Smooth muscle cell (in vitro differentiated cells): Measurements from ENCODE around the gene KIF21B. TPM values are rescaled to one million over a fixed set of nuclear protein-coding genes. Genes with fewer than 3 reads are reported as not detected.

Source experiments
- DNase-seq: peaks from one replicate; lab custom pipeline; 2025; ENCODE audit not compliant: unreplicated experiment; lab: John Stamatoyannopoulos, UW
- H2AFZ ChIP-seq: fragments of 200-600 bp; sonication (generic); 2 replicates; pipeline ENCODE4 v1.6.0; 2016; ENCODE audit warnings: antibody characterized with exemption, low read depth, mild to moderate bottlenecking
- H3F3A ChIP-seq: fragments of 200-600 bp; sonication (generic); 2 replicates; pipeline ENCODE4 v1.6.0; 2017; ENCODE audit warnings: antibody characterized with exemption, low read depth
- H3K27ac ChIP-seq: fragments of 200-600 bp; sonication (generic); 2 replicates; pipeline ENCODE4 v1.5.1; 2016; ENCODE audit warnings: low read depth, mild to moderate bottlenecking
- H3K27me3 ChIP-seq: fragments of 200-600 bp; sonication (generic); 2 replicates; pipeline ENCODE4 v1.6.1; 2016; ENCODE audit warnings: low read depth, mild to moderate bottlenecking
- H3K36me3 ChIP-seq: fragments of 200-600 bp; sonication (generic); 2 replicates; pipeline ENCODE4 v1.5.1; 2016; ENCODE audit warnings: low read depth
- H3K4me1 ChIP-seq: fragments of 200-600 bp; sonication (generic); 2 replicates; pipeline ENCODE4 v1.5.1; 2016; ENCODE audit warnings: low read depth
- H3K4me2 ChIP-seq: fragments of 200-600 bp; sonication (generic); 2 replicates; pipeline ENCODE4 v1.6.0; 2016; ENCODE audit warnings: mild to moderate bottlenecking
- H3K4me3 ChIP-seq: fragments of 200-600 bp; sonication (generic); 2 replicates; pipeline ENCODE4 v1.5.1; 2016; ENCODE audit warnings: mild to moderate bottlenecking
- H3K79me2 ChIP-seq: fragments of 200-600 bp; sonication (generic); 2 replicates; pipeline ENCODE4 v1.6.0; 2016; ENCODE audit warnings: low read depth, mild to moderate bottlenecking
- H3K9ac ChIP-seq: fragments of 200-600 bp; sonication (generic); 2 replicates; pipeline ENCODE4 v1.6.0; 2016; ENCODE audit warnings: low read depth
- H3K9me3 ChIP-seq: fragments of 200-600 bp; sonication (generic); replicated peaks from 2 replicates; pipeline ENCODE4 v1.5.1; 2016; ENCODE audit warnings: low read depth
- H4K20me1 ChIP-seq: fragments of 200-600 bp; sonication (generic); 2 replicates; pipeline ENCODE4 v1.6.0; 2016; ENCODE audit warnings: low read depth
- CTCF ChIP-seq: fragments of 200-600 bp; sonication (generic); IDR thresholded peaks from 2 replicates; pipeline ENCODE4 v1.5.1; 2017; ENCODE audit warnings: borderline replicate concordance, mild to moderate bottlenecking, antibody characterized with exemption; ENCODE audit not compliant: insufficient read depth, poor library complexity, severe bottlenecking
- WGBS: methylation state at CpG from one replicate; pipeline ENCODE4 v1.1.7; 2016; ENCODE audit warnings: low lambda C conversion rate; 5-methylcytosine and 5-hydroxymethylcytosine counted together
- polyA plus RNA-seq: library from polyadenylated mRNA; unstranded; fragments of >200 nt; fragmentation: Nextera tagmentation; extraction: Ambion mirVana; gene quantifications from 2 replicates; pipeline ENCODE4 v1.2.1, GENCODE V29; 2016
- total RNA-seq: library from RNA; depleted of rRNA; stranded (reverse); fragments of >200 nt; gene quantifications from 2 replicates; pipeline ENCODE4 v1.2.3, GENCODE V29; 2014

The KIF21B gene
- 1.9 and 3.4 TPM in 2 replicates for total RNA-seq
- 1.0 and 1.2 TPM in 2 replicates for polyA plus RNA-seq

- no peaks in the 10 kb centered on the region for H3K36me3 ChIP-seq
- H3K9ac ChIP-seq: peak within 1 kb of the TSS; percentile 39
- H2AFZ ChIP-seq: peak within 1 kb of the TSS; percentile 40
- peaks cover 48% of the 10 kb centered on the region for H3K4me1 ChIP-seq
- peaks cover 5% of the 10 kb centered on the region for H3F3A ChIP-seq
- TF ChIP-seq CTCF: no peak
- no peak within 1 kb of the TSS for H3K27ac ChIP-seq
- H3K79me2 ChIP-seq: no peaks in the 10 kb centered on the region
- H3K27me3 ChIP-seq: no peaks in the 10 kb centered on the region
- H3K4me3 ChIP-seq: peak within 1 kb of the TSS; percentile 70
- peak within 1 kb of the TSS; percentile 99 for H3K4me2 ChIP-seq
- H4K20me1 ChIP-seq: no peaks in the 10 kb centered on the region
- WGBS: 0% methylated on average over 2 of the region's 53 CpGs
- peak; percentile 52 for DNase-seq
- no peaks in the 10 kb centered on the region for H3K9me3 ChIP-seq
Measured at GRCh38 chr1:201023517-201023902, at the start of gene KIF21B. Gene KIF21B, minus strand, starts transcription at chr1:201023714. Its CDS starts 331 bp downstream, at chr1:201023383.

- no peaks in the 10 kb centered on the region for H3K9me3 ChIP-seq
Measured at GRCh38 chr1:201072922-201073321, 49.4 kb upstream of the KIF21B start.

GRCh38 chr1:201072149-201072548, 48.6 kb upstream of the KIF21B start:
- Histone ChIP-seq H3K4me3 (no peak overlapping the region), H3K27me3 (no peaks in the 10 kb centered on the region), H3K9ac (no peak overlapping the region), H3K27ac (no peak overlapping the region), H3K36me3 (no peaks in the 10 kb centered on the region), H2AFZ (no peak overlapping the region), H3F3A (no peaks in the 10 kb centered on the region), H4K20me1 (no peaks in the 10 kb centered on the region), H3K4me2 (no peak overlapping the region), H3K4me1 (no peaks in the 10 kb centered on the region), H3K79me2 (no peaks in the 10 kb centered on the region), H3K9me3 (no peaks in the 10 kb centered on the region)
- no peak for DNase-seq
- WGBS: 68% methylated on average over 5 of the region's 5 CpGs
- no peak for TF ChIP-seq CTCF

More at GRCh38 chr1:201072922-201073321, 49.4 kb upstream of the KIF21B start:
- DNase-seq: no peak
- no peak overlapping the region for H3K4me2 ChIP-seq
- no peak overlapping the region for H2AFZ ChIP-seq
- TF ChIP-seq CTCF: no peak
- 84% methylated on average over 6 of the region's 6 CpGs for WGBS
- H3K79me2 ChIP-seq: no peaks in the 10 kb centered on the region
- no peaks in the 10 kb centered on the region for H4K20me1 ChIP-seq
- H3F3A ChIP-seq: no peaks in the 10 kb centered on the region
- H3K9ac ChIP-seq: no peak overlapping the region
- H3K36me3 ChIP-seq: no peaks in the 10 kb centered on the region
- no peak overlapping the region for H3K4me3 ChIP-seq
- no peaks in the 10 kb centered on the region for H3K27me3 ChIP-seq
- no peak overlapping the region for H3K27ac ChIP-seq
- no peaks in the 10 kb centered on the region for H3K4me1 ChIP-seq

- Histone ChIP-seq H3K4me1 (no peaks in the 10 kb centered on the region), H3K4me3 (no peak overlapping the region), H3K27ac (no peak overlapping the region), H3K36me3 (no peaks in the 10 kb centered on the region), H3K9ac (no peak overlapping the region), H3F3A (no peaks in the 10 kb centered on the region), H4K20me1 (no peaks in the 10 kb centered on the region), H3K4me2 (no peak overlapping the region), H3K27me3 (no peaks in the 10 kb centered on the region), H3K79me2 (no peaks in the 10 kb centered on the region), H3K9me3 (no peaks in the 10 kb centered on the region), H2AFZ (no peak overlapping the region)
- no peak for DNase-seq
- no peak for TF ChIP-seq CTCF
- WGBS: 97% methylated on average over 3 of the region's 3 CpGs
Measured at GRCh38 chr1:201069636-201070035, 46.1 kb upstream of the KIF21B start.
